Measurements from ENCODE around the gene STON2.

STON2 gene

DNA sequence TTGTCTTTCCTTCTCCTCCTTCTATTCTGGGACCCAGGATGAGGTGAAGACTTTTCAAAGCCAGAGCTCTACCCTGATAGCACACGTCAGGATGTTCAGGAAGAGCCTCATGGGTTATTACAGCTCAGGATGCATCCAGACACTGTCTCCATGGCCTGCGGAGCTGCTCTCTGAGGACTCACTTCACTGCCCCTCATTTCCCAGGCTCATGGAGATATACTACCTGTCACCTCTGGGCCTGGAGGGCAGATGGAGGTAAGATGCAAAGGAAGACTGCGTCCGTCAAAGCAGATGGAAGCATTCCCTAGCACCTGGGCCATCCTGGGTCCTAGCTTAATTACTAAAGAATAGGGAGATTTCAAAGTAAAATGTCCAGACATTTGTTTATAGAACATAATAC is 32.6 kb downstream of the STON2 start:
- no peak for DNase-seq

DNA sequence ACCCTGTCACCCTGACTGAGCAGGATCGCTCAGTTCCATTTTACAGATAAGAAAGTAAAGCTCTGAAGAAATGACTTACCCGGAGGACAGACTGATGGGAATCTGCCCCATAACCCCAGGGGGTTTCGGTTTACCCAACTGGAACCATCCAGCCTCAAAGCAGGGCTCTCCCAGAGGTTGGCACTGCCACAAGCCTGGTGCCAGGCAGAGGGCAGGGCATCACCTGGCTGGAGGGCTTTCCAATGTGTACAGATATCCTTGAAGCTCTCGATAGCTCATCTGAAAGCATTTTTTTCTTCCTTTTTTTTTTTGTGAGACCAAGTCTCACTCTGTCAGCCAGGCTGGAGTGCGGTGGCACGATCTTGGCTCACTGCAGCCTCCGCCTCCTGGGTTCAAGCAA is 33.2 kb downstream of the STON2 start:
- no peak for DNase-seq

DNA sequence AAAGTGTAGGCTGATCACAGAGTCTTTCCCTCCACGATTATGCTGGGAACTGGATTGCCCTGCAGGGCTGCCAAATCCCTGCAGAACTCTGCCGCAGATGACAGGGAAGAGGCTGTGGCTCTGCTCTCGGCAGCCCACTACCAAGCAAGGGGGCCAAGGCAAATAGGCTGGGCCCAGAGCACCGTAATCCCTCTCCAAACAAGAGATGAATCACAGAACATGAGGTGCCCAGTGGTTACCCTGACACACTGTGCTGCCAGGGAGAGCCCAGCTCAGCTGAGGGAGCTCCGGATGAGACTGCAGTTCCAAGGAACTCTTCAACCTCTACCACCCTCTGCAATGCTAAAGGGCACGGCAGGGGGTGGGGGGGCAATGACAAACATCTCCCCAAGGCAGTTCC is 33.9 kb downstream of the STON2 start:
- DNase-seq = no peak

DNA sequence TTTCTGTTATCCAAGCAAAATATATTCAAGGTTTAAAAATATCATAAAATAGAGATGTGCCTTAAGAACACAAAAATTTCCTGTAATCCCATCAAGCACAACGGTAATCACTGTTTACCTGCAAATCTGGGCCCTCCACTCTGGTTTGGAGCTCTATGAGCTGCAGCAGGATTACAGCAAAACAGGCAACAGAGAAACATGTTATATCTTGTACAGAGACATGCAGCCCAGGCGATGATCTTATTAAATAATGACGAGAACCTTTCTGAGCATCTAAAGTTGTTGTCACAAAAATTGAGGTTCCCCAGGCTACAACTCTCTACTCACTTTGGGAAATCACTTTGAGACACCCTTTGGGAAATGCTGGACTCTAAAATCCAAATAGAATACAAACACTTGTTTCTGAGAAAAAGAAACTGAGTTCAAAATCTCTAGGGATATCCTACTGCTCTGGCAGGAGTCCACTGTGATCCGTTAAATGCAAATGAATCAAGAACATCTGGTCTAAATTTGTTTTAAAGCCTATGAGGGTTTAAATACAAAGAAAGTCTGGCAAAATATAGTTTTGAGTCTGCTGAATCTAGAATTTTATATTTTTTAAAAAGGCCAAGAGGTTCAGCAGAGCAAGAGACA is 36.3 kb downstream of the STON2 start:
- no peak for DNase-seq

DNA sequence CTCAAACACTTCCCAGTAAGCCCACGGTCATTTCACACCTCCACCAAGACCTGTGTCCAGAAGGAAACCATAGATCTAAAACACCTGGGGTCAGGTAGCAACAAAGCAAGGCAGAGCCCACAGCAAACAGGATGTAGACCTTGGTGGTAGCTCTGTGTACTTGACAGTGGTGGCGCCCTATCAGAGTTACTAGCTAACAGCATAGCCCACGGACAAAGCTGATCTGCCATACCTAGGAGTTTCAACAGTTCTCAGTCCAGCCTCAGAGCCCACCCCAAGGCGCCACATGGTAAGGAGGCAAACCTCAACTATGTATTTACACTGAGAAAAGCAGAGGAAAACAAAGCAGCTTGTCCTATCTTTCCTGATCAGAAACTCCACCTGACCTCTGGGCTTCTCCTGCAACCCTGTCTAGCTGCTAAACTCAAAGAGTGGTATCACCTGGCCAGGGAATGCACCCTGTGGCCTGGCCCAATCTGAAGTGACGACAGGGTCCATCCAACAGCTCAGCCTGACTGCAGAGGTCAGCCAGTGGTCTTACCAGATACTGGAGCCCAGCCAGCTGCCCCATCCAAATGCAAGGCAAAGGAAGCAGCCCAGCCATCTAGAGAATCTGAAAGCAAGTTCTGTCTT is 46.3 kb downstream of the STON2 start:
- no peak for DNase-seq

DNA sequence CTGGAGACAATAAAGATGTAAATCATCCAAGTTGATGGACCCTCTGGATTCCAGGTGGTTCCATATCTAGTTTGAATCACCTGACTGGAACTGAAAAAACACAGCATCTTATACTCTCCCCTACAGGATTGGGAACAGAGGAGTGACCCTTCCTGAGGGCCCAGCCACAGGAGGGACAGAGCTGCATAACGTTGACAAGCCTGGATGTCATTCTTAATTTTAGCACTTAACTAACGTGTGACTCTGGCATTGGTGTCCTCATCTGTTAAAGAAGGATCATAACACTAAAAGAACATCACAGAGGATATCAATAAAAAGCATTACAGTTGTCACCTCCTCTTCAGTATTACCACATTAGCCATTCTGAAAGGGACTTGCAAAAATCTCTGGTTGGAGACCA is 47.7 kb downstream of the STON2 start:
- no peak for DNase-seq

DNA sequence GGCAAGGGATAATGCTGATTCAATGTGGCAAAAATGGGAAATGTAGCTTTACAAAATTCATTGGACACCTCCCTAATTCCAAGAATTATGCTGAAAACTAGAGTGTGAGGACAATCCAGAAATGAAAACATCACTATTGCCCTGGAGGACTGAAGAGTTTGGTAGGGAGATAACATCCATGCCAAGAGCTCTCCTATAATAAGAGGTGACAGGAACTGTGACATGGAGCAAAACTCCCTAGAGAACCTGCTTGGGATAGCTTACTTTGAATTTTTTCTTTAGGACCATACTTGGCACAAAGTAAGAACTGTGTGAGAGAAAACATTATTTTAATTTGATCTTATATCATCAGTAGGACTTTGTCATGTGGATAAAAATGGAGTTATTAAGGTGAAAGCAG is 48.9 kb downstream of the STON2 start:
- DNase-seq = no peak

DNA sequence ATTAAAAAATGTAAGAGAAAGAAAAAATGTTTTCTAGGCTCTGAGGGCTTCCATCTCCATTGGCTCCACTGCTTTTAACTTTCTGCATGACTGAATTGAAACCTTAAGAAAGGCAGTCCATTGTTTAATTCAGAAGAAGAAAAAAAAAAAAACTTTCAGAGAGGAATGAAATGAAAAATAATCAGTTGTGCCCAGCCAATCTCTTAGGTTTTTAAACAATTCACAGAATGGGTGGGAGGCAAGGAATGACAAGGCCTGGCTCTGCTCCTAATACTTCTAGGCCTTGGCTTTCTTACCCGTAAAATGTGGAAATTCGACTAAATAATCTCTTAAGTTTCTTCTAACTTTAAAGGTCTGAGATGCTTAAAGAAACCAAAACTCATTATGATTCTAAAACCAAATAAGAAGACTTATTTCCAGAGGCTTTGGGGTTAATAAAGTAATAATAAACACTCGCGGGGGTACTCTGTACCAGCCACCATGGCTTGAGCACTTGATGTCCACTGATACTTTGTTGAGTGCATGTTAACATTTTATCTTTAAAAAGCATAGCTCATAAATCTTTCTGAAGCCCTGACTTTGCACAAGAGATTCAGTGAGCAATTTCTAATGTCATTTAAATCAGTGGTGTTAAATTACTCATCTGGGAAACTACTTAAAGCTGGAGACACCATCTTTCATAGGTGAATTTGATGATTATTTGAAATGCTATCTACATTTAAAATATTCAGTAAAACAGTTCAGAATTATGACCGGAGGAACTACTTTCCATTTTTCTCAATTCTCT is 49.6 kb downstream of the STON2 start:
- DNase-seq = no peak

DNA sequence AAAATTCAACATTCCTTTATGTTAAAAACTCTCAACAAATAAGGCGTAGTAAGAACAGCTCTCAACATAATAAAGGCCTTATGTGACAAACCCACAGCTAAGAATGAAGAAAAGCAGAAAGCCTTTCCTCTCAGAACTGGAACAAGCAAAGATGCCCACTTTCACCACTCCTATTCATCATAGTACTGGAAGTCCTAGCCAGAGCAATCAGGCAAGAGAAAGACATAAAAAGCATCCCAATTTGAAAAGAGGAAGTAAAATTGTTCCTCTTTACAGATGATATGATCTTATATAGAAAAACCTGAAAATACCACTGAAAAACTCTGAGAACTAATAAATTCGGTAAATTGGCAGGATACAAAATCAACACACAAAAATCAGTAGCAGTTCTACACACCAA is 52.1 kb downstream of the STON2 start:
- no peak for DNase-seq

DNA sequence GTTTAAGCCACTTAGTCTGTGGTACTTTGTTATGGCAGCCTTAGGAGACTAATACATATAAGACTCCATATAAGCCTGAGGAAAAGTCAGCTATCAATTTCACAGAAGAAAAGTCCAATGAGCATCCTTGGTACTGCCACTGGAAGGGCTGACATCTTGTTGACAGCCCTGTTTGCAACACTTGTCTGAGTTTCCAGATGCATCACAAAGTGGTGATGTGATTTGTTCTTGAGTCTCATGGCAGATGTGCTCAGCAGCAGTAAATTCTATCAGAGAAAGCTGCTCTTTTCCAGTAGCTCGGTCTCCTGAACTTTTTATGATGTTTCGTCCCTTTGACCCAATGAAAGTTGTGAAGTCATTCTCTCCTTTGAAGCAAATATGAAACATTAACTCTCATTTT is 54.3 kb downstream of the STON2 start:
- no peak for DNase-seq

DNA sequence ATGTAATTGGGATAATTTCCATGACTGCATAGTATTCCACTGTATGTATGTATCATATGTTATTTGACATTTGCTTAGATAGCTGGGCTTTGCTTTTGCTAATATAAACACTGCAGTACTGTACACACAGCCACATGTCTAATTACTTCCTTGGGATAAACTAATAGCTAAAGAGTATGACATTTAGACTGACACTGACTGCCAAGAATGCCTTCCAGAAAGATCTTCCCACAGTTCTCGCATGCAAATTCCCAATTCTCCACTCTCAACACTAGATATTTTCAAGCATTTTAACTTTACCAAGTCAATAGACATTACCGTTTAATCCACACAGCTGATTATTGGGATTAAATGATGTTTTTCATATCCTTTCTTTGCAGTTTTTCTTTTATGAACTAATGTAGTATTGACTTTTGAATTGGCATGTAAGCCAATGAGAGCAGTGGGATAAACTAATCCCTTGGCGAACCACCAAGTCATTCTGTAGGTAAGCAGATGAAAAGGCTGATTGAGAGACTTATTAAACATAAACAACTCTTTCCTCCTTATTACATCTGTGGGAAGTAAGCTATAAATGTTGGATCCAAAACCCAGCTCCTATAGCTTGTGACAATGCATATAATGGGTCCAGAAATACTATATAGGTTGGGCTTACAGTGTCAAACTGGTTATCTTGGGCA is 55.5 kb downstream of the STON2 start:
- DNase-seq = no peak

DNA sequence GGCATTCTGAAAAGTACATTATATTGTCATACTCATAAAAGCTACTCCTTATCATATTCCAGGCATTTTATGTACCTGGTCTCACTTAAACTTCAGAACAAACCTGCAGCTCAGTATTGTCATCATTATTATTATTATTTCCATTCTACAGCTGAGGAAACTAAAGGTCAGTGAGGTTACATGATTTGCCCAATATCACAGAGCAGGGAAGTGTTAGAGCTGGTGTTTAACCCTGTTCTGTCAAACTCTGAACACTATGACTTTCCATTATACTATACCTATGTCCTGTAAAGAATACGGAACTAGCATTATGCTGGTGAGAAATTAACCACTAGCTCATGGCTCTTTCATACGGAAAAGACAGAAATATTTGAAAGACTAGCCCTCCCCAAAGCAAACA is 56.4 kb downstream of the STON2 start:
- DNase-seq = no peak

DNA sequence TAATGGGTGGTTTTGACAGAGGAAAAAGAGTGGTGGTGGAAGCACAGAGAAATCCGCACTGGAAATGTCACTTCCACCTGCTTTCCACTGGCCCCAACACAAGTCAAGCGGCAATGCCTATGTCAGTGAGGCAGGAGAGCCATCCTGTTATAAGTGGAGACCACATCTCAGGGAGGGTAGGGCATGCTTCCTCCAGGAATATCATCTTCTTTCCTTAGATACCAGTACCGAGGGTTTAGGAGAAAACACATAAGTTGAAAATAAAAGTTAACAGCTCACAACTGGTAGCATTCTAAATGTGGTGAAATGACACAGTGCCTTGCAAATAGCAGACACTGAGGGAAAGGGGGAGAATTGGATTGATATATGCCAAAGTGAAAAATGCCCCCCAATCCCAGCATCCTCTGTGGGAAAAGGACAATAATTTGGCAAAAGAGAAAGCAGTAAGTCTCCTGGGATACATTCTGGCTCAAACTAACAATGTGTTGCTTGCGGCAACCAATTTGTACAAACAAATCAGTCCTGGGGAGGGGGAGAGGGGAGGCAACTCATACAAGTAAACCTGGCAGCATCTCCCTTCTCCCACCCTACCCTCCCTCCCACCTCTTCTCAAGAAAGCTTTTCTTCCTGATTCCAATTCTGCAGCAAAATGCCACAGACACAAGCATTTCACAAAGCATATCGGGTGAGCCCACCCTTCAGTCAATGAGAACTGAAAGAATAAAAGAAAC is 57.1 kb downstream of the STON2 start:
- no peak for DNase-seq

DNA sequence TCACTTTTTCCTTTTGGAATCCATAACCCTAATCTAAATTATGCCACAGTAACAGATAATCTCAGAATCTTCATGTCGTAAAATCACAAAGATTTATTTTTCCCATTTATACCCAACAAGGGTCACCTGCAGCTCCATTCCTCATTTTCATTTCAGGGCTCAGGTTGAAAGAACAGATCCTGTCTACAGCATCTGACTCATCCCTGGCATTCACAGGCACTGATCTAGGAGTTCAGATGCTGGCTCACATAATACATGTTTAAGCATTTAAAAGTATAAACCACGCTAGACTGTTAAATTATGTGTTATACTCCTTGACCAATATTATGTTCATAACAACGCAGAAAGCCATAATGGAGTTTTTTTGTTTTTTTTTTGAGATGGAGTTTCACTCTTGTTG is 58.3 kb downstream of the STON2 start:
- no peak for DNase-seq

DNA sequence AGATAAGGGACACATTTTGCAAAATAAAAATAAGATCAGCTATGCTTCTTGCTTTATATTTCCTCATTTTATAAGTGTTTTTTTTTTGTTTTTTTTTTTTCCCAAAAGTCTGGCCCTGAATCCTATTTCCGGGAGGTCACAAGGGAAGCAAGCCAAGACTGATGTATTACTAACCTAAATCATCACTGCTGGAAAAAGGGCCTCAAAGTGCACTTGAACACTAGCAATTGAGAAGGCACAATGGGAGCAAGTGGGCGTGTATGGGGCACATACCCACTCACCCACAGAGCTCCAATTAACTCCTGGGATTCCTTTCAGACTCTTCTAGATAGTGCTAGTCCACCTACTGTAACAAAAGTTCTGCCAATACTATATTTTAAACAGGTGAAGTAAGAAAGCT is 58.8 kb downstream of the STON2 start:
- no peak for DNase-seq

DNA sequence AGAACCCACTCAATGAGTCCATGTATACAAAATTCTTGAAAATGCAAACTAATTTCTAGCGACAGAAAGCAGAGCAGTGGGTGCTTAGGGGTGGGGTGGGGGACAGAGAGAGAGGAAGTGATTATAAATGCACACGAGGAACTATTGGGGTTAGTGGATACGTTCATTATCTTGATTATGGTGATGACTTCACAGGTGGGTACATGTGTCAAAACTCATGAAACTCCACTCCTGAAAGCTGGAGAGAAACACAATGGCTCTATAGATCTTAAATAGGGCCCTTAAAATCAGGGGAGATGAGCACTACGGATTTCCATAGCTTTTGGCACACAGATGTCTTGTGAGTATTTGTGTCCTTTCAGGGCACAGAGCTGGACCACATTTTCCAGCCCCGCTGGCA is 59.9 kb downstream of the STON2 start:
- no peak for DNase-seq

DNA sequence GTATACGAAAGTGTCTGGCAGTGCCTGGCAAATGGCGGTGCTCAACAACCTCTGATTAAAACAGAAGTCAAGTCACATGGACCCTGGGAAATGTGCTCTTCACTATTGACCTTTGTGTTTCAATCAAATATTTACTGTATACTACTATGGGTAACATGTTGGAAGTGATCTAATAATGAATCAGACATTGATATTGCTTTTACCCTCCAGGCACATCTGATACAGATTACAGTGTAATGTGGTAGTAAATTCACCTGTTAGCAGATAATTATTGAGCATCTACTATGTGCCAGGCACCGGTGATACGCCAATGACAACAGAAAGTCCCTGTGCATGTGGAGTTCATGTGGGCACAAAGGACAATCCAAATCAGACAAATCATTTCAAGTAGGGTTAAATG is 63.1 kb downstream of the STON2 start:
- no peak for DNase-seq

DNA sequence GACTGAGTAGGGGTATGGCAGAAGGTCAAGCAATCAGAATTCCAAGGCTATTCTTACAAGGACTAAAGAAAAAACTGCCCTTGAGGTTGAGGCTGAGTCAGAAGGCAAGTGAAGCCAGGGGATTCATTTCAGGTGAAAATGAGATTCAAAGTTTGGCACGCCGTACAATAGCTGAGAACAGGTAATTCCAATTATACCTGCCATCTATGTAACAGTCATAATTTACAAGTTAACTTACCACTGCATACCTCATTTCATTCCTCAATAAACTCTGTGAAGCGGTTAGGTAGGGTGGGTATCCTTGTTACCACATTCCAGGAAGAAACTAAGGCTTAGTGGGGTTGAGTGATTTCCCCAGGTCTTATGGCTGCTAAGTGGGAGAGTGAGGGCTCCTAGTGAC is 64.1 kb downstream of the STON2 start:
- DNase-seq = no peak

DNA sequence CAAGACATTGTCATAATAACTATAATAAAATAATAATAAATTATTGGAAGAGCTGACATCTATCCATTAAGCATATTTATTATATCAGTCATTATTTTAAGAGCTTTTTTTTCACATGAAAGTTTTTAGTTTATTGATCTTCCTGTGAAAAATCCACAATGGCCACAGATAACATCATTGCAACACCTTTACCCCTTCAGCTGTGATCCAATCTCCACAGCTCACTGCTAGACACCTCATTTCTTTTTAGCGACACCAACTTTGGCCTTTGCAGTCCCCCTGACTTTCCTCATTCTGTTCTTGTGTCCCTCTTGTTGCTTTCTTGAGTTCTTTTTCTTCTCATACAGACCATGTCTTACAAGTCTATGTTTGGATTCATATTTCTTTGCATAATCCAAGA is 67.4 kb downstream of the STON2 start:
- DNase-seq = no peak

DNA sequence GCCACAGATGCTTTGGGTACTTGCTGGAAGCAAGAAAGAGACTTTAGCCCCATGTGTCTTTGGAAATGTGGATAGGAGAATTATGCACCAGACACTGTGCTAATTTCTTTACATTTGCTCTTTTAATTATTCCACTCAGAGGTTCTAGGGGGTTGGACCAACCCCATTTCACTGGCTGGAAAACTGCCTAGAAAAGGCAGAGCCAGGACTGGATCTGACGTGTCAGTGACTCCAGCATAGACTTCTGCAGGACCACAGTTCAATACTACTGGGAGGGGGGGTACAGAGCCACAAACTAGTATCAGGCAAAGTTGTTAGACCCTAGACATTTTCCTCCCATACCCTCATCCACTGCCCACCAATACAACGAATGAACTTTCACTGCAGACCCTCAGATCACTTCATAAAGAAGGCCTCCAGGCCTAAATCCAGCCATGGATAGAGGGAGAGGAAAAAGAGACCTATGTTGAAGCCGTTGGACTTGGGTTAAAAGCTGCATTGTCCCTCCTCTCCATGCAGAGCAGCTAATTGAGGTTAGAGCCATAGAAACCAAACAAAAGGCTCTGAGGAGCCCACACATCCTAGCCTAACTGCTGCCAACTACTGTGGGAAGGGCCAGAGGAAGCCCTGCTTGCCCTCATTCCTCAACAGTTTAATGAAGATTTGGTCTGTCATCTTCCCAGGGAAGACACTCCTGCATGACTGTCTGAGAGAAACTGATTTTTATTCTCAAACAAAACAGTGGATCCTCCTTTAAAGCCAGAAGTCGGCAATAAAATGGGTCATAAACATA is 68.7 kb downstream of the STON2 start:
- no peak for DNase-seq

DNA sequence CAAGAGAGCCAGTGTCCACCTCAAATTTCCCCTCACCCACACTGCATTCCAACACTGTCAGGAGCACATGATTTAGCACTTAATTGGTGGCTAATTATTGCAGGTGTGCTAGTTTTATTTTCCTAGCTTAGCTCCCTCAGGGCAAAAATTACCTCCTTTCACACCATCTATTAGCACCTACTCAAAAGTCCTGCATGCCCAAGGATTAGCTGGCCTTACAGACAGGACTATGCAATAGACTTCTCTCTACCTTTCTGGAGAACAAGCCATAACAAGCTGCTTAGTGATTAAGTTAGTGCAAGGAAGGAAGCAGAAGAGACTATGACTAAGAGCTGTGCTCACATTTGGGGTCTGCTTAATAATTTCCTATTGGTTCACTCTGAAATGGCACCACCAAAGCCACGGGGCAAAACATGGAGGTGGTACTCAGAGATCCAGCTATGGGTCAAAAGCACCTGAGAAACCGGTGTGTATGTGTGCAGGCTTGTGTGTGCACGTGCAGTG is 69.5 kb downstream of the STON2 start:
- no peak for DNase-seq

Data from activated CD8-positive, alpha-beta memory T cell treated with anti-CD3 and anti-CD28 coated beads, Interleukin-2, amount 50 U/mL, for 4 hours (primary cell).